ENCODE results near the gene UNC5B. TPM values are rescaled to one million over a fixed set of nuclear protein-coding genes. Genes with fewer than 3 reads are reported as not detected.
A peak's percentile ranks its signal among the peaks of the same experiment; 100 is the strongest.
"Not testable (repeated sequence)": the region's sequence is repeated elsewhere in the genome, so short reads cannot be mapped to it uniquely, and the experiment has no call there.

The UNC5B gene
- total and polyA plus RNA-seq, 7 experiments from 2014 or later: 0.08 TPM; not detected in 5

GRCh38 chr10:71217266-71218045 lies 5.1 kb downstream of the UNC5B start:
- peaks cover 0 to 4% of the 10 kb centered on the region in 2 donors for H3K4me1 ChIP-seq (ENCODE audit: control insufficient read depth in 2 of 2, insufficient read depth in 2 of 2, low read length in 2 of 2)
- peaks cover 6 to 20% (median 10%) of the 10 kb centered on the region in 7 donors for H3K4me1 Mint-ChIP-seq
- no peak overlapping the region for H3K27ac ChIP-seq (ENCODE audit: low read depth, low read length)
- DNase-seq: no peak
- CTCF ChIA-PET: no interaction called here
- intact Hi-C loops (cut with micrococcal nuclease): no loop called here
- peaks cover 0 to 2% (median 0%) of the 10 kb centered on the region in 11 donors for H3K9me3 Mint-ChIP-seq
- H3K27ac Mint-ChIP-seq: no peak overlapping the region
- peaks cover 32 to 63% (median 39%) of the 10 kb centered on the region in 5 donors for H3K27me3 Mint-ChIP-seq
- POLR2A ChIA-PET: no interaction called here
- no peak overlapping the region for H3K4me3 ChIP-seq (ENCODE audit: low read length)
- ATAC-seq: peak; percentile 25
- no peaks in the 10 kb centered on the region for H3K9me3 ChIP-seq (ENCODE audit: control insufficient read depth in 2 of 3, low read length in 3 of 3)
- peak overlapping the region in 8 of 10 donors; percentile 43 to 76 (median 58) for H3K4me3 Mint-ChIP-seq
- H3K36me3 ChIP-seq (ENCODE audit: control insufficient read depth in 2 of 3, insufficient read depth in 3 of 3, low read length in 3 of 3): no peaks in the 10 kb centered on the region
- H3K27me3 ChIP-seq (ENCODE audit: control insufficient read depth in 2 of 2, insufficient read depth in 2 of 2, low read length in 2 of 2): peaks cover 0 to 9% of the 10 kb centered on the region in 2 donors
- H3K36me3 Mint-ChIP-seq: peaks cover 0 to 3% (median 0%) of the 10 kb centered on the region in 5 donors

DNA sequence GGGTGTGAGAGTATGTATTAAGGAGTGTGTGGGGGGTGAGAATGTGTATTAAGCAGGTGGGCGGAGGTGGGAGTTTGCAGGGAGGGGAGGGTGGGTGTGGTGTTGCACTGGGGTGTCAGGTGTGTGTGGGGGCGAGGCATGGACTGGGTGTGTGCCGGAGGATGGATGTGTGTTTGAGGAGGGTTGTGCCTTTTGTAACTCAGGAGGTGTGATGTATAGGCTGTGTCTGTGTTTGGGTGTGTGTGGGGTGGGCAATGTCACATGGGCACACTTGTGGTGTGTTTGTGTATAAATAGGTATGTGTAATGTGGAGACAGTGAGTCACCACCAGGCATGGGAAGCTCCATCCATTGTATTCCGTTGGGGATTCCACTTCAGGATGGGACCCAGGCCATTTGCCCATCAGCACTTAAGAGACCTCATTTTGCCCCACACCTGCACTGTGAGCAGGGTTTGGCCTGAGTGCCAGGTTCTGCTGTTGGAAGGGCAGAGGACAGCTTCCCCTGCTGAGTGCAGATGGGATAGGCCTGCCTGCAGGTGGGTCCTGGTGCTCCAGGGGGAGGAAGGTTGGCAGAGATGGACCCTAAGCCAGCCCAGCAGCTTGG lies 5.8 kb downstream of the UNC5B start:
- CTCF ChIA-PET: no interaction called here
- ATAC-seq (no peak), DNase-seq (no peak)
- Mint-ChIP-seq H3K27ac (no peak overlapping the region), H3K9me3 (peaks cover 0 to 2% (median 0%) of the 10 kb centered on the region in 11 donors), H3K4me3 (peak overlapping the region in 8 of 10 donors; percentile 31 to 76 (median 54)), H3K4me1 (peaks cover 6 to 18% (median 8%) of the 10 kb centered on the region in 7 donors), H3K27me3 (peaks cover 30 to 61% (median 39%) of the 10 kb centered on the region in 5 donors), H3K36me3 (peaks cover 0 to 3% (median 0%) of the 10 kb centered on the region in 5 donors)
- Histone ChIP-seq H3K27me3 (ENCODE audit: control insufficient read depth in 2 of 2, insufficient read depth in 2 of 2, low read length in 2 of 2) (peaks cover 0 to 9% of the 10 kb centered on the region in 2 donors), H3K4me3 (ENCODE audit: low read length) (no peak overlapping the region), H3K4me1 (ENCODE audit: control insufficient read depth in 2 of 2, insufficient read depth in 2 of 2, low read length in 2 of 2) (peaks cover 0 to 2% of the 10 kb centered on the region in 2 donors), H3K9me3 (ENCODE audit: control insufficient read depth in 2 of 3, low read length in 3 of 3) (no peaks in the 10 kb centered on the region), H3K27ac (ENCODE audit: low read depth, low read length) (no peak overlapping the region), H3K36me3 (ENCODE audit: control insufficient read depth in 2 of 3, insufficient read depth in 3 of 3, low read length in 3 of 3) (no peaks in the 10 kb centered on the region)
- intact Hi-C loops (cut with micrococcal nuclease): no loop called here
- POLR2A ChIA-PET: no interaction called here

GRCh38 chr10:71218651-71219050 lies 6.3 kb downstream of the UNC5B start:
- H3K36me3 Mint-ChIP-seq: peaks cover 0 to 3% (median 0%) of the 10 kb centered on the region in 5 donors
- DNase-seq (no peak), ATAC-seq (no peak)
- H3K27me3 ChIP-seq (ENCODE audit: control insufficient read depth in 2 of 2, insufficient read depth in 2 of 2, low read length in 2 of 2): peaks cover 0 to 9% of the 10 kb centered on the region in 2 donors
- peak overlapping the region in 1 of 10 donors; percentile 76 for H3K4me3 Mint-ChIP-seq
- no peaks in the 10 kb centered on the region for H3K9me3 ChIP-seq (ENCODE audit: control insufficient read depth in 2 of 3, low read length in 3 of 3)
- no peaks in the 10 kb centered on the region for H3K4me1 ChIP-seq (ENCODE audit: control insufficient read depth in 2 of 2, insufficient read depth in 2 of 2, low read length in 2 of 2)
- H3K36me3 ChIP-seq (ENCODE audit: control insufficient read depth in 2 of 3, insufficient read depth in 3 of 3, low read length in 3 of 3): no peaks in the 10 kb centered on the region
- H3K27me3 Mint-ChIP-seq: peaks cover 27 to 56% (median 39%) of the 10 kb centered on the region in 5 donors
- no peak overlapping the region for H3K27ac Mint-ChIP-seq
- H3K4me1 Mint-ChIP-seq: peaks cover 5 to 13% (median 7%) of the 10 kb centered on the region in 7 donors
- peaks cover 0 to 2% (median 0%) of the 10 kb centered on the region in 11 donors for H3K9me3 Mint-ChIP-seq
- CTCF ChIA-PET: no interaction called here
- no peak overlapping the region for H3K27ac ChIP-seq (ENCODE audit: low read depth, low read length)
- no peak overlapping the region for H3K4me3 ChIP-seq (ENCODE audit: low read length)
- POLR2A ChIA-PET: no interaction called here
- intact Hi-C loops (cut with micrococcal nuclease): no loop called here

- H3K27me3 Mint-ChIP-seq: peaks cover 23 to 48% (median 35%) of the 10 kb centered on the region in 5 donors
- ATAC-seq; H3K27ac ChIP-seq (ENCODE audit: low read depth, low read length); H3K36me3 Mint-ChIP-seq; H3K9me3 Mint-ChIP-seq; H3K4me3 ChIP-seq (ENCODE audit: low read length); H3K27me3 ChIP-seq (ENCODE audit: control insufficient read depth in 2 of 2, insufficient read depth in 2 of 2, low read length in 2 of 2); POLR2A ChIA-PET; H3K27ac Mint-ChIP-seq; CTCF ChIA-PET; H3K4me1 Mint-ChIP-seq; H3K36me3 ChIP-seq (ENCODE audit: control insufficient read depth in 2 of 3, insufficient read depth in 3 of 3, low read length in 3 of 3); H3K4me3 Mint-ChIP-seq; DNase-seq; H3K4me1 ChIP-seq (ENCODE audit: control insufficient read depth in 2 of 2, insufficient read depth in 2 of 2, low read length in 2 of 2); intact Hi-C loops (cut with micrococcal nuclease); H3K9me3 ChIP-seq (ENCODE audit: control insufficient read depth in 2 of 3, low read length in 3 of 3): not testable (repeated sequence)
These were observed 7.0 kb downstream of the UNC5B start for GRCh38 chr10:71219236-71219917.

- Mint-ChIP-seq H3K4me1 (peaks cover 0 to 9% (median 6%) of the 10 kb centered on the region in 7 donors), H3K27me3 (peaks cover 16 to 41% (median 28%) of the 10 kb centered on the region in 5 donors), H3K4me3 (no peak overlapping the region), H3K9me3 (peaks cover 0 to 2% (median 0%) of the 10 kb centered on the region in 11 donors), H3K36me3 (peaks cover 0 to 3% (median 0%) of the 10 kb centered on the region in 5 donors), H3K27ac (no peak overlapping the region)
- CTCF ChIA-PET: no interaction called here
- Histone ChIP-seq H3K4me3 (ENCODE audit: low read length) (no peak overlapping the region), H3K9me3 (ENCODE audit: control insufficient read depth in 2 of 3, low read length in 3 of 3) (no peaks in the 10 kb centered on the region), H3K27ac (ENCODE audit: low read depth, low read length) (no peak overlapping the region), H3K27me3 (ENCODE audit: control insufficient read depth in 2 of 2, insufficient read depth in 2 of 2, low read length in 2 of 2) (peaks cover 0 to 5% of the 10 kb centered on the region in 2 donors), H3K4me1 (ENCODE audit: control insufficient read depth in 2 of 2, insufficient read depth in 2 of 2, low read length in 2 of 2) (no peaks in the 10 kb centered on the region), H3K36me3 (ENCODE audit: control insufficient read depth in 2 of 3, insufficient read depth in 3 of 3, low read length in 3 of 3) (no peaks in the 10 kb centered on the region)
- ATAC-seq: no peak
- POLR2A ChIA-PET: no interaction called here
- DNase-seq: no peak
- intact Hi-C loops (cut with micrococcal nuclease): no loop called here
These were observed 7.7 kb downstream of the UNC5B start for GRCh38 chr10:71219918-71220688.

All from naive thymus-derived CD4-positive, alpha-beta T cell (primary cell).